ENCODE data around the gene CFAP91.

Gene CFAP91

GRCh38 chr3:119745942-119746341 is 43.1 kb downstream of the CFAP91 start:
- DNase-seq, result no peak

- DNase-seq, result no peak
These were observed 43.6 kb downstream of the CFAP91 start for GRCh38 chr3:119746423-119746822.

- no peak for DNase-seq
These were observed 44.5 kb downstream of the CFAP91 start for GRCh38 chr3:119747357-119747756.

- no peak for DNase-seq
These were observed 46.2 kb downstream of the CFAP91 start for GRCh38 chr3:119748991-119749390.

- DNase-seq, result no peak
These were observed 48.6 kb downstream of the CFAP91 start for GRCh38 chr3:119751423-119751822.

All from CD4-positive, alpha-beta T cell treated with Interferon gamma for 1 hour (primary cell).